CD8-positive, alpha-beta memory T cell (primary cell): ENCODE data around the gene ZNF335. TPM values are rescaled to one million over a fixed set of nuclear protein-coding genes. Genes with fewer than 3 reads are reported as not detected.

Source experiments
- CTCF ChIA-PET: fragments of 350-600 bp; sonication (Branson Sonifier 250); formaldehyde crosslinking; loops from one replicate; lab custom pipeline; 2021; ENCODE audit warnings: antibody characterized with exemption; lab: Charles Lee
- POLR2A ChIA-PET: fragments of 350-600 bp; sonication (Branson Sonifier 250); formaldehyde crosslinking; loops from one replicate; lab custom pipeline; 2021; ENCODE audit warnings: antibody characterized with exemption; lab: Charles Lee
- DNase-seq, 5 donors: peaks; one replicate each; pipeline versions ENCODE4 v3.0.0 to v3.0.0-alpha.2; 2020 to 2022; ENCODE audit warnings: mixed read lengths in 1 of 5
- H3K27ac ChIP-seq: one replicate; pipeline ENCODE4 v1.7.0; 2013; ENCODE audit warnings: low read depth, mild to moderate bottlenecking, low read length, moderate library complexity
- H3K27me3 ChIP-seq: 2 replicates; pipeline ENCODE4 v1.7.0; 2013; ENCODE audit warnings: low read length, mild to moderate bottlenecking; ENCODE audit not compliant: insufficient read depth, poor library complexity, severe bottlenecking
- H3K36me3 ChIP-seq: 2 replicates; pipeline ENCODE4 v1.7.0; 2013; ENCODE audit warnings: mild to moderate bottlenecking, low read length, moderate library complexity; ENCODE audit not compliant: insufficient read depth
- H3K4me1 ChIP-seq: 2 replicates; pipeline ENCODE4 v1.7.0; 2013; ENCODE audit warnings: mild to moderate bottlenecking, low read length, moderate library complexity; ENCODE audit not compliant: insufficient read depth
- H3K4me3 ChIP-seq: 2 replicates; pipeline ENCODE4 v1.7.0; 2013; ENCODE audit warnings: mild to moderate bottlenecking, low read length
- H3K9me3 ChIP-seq: 2 replicates; pipeline ENCODE4 v1.7.0; 2013; ENCODE audit warnings: mild to moderate bottlenecking, low read length
- H3K27ac Mint-ChIP-seq, 8 donors: one replicate each; pipeline ENCODE4 v1.8.0; 2020 to 2021; ENCODE audit warnings: mixed read lengths in 8 of 8, mild to moderate bottlenecking in 6 of 8, inconsistent platforms in 3 of 8, moderate library complexity in 3 of 8
- H3K27me3 Mint-ChIP-seq, 2 donors: one replicate each; pipeline ENCODE4 v1.8.0; 2020 to 2021; ENCODE audit warnings: mixed read lengths in 2 of 2, mild to moderate bottlenecking in 1 of 2, moderate library complexity in 1 of 2
- H3K36me3 Mint-ChIP-seq, 3 donors: one replicate each; pipeline ENCODE4 v1.8.0; 2020 to 2021; ENCODE audit warnings: mixed read lengths in 3 of 3, inconsistent platforms in 1 of 3, mild to moderate bottlenecking in 1 of 3
- H3K4me1 Mint-ChIP-seq, 3 donors: one replicate each; pipeline ENCODE4 v1.8.0; 2020 to 2021; ENCODE audit warnings: mixed read lengths in 3 of 3, inconsistent platforms in 1 of 3, mild to moderate bottlenecking in 1 of 3
- H3K4me3 Mint-ChIP-seq, 7 donors: one replicate each; pipeline ENCODE4 v1.8.0; 2020 to 2021; ENCODE audit warnings: mixed read lengths in 7 of 7, mild to moderate bottlenecking in 6 of 7, moderate library complexity in 4 of 7, inconsistent platforms in 2 of 7
- H3K9me3 Mint-ChIP-seq, 5 donors: one replicate each; pipeline ENCODE4 v1.8.0; 2020 to 2022; ENCODE audit warnings: mixed read lengths in 5 of 5, mild to moderate bottlenecking in 3 of 5, moderate library complexity in 2 of 5, inconsistent platforms in 1 of 5
- polyA plus RNA-seq: library from polyadenylated mRNA; unstranded; fragments of 300-500 nt; fragmentation: Illumina TruSeq; gene quantifications from one replicate; pipeline ENCODE4 v1.2.3, GENCODE V29; 2021
- total RNA-seq, 2 experiments: library from RNA; stranded (reverse); gene quantifications; one replicate each; pipeline ENCODE4 v1.2.3, GENCODE V29; 2021

ZNF335 gene
- total and polyA plus RNA-seq, 3 experiments from 2014 or later = 14.6 to 38.3 (median 37.5) TPM

- H3K27ac ChIP-seq = no peak overlapping the region
- peak overlapping the region; percentile 54 for H3K4me3 ChIP-seq
- peak; percentile 53 to 69 (median 56) for DNase-seq
- H3K27me3 ChIP-seq = peaks cover 48% of the 10 kb centered on the region
- Mint-ChIP-seq H3K27me3 (peaks cover 39 to 80% of the 10 kb centered on the region in 2 donors), H3K4me1 (peaks cover 38 to 53% (median 39%) of the 10 kb centered on the region in 3 donors), H3K9me3 (peaks cover 0 to 5% (median 0%) of the 10 kb centered on the region in 5 donors), H3K27ac (peak overlapping the region in 3 of 8 donors; percentile 9 to 48 (median 47)), H3K36me3 (peaks cover 0 to 2% (median 0%) of the 10 kb centered on the region in 3 donors), H3K4me3 (peak overlapping the region; percentile 21 to 70 (median 54))
- ChIA-PET POLR2A (interaction anchor here (0.9 to 1.3 kb wide), 3 partner anchors 27 to 79 kb away, joined by 3 to 4 read pairs (median 3); partner anchors contain the start of genes PCIF1 and ZNF335), CTCF (interaction anchor here (0.8 to 3.4 kb wide), 30 partner anchors 10 to 364 kb away, joined by 3 to 35 read pairs (median 4); partner anchors contain the start of genes CD40, SLC12A5 and ZNF335)
- H3K36me3 ChIP-seq = no peaks in the 10 kb centered on the region
- no peaks in the 10 kb centered on the region for H3K9me3 ChIP-seq
- peaks cover 39% of the 10 kb centered on the region for H3K4me1 ChIP-seq
Measured at GRCh38 chr20:46013829-46014516, 42.0 kb upstream of the ZNF335 start.

GRCh38 chr20:46013322-46013828 lies 41.4 kb upstream of the ZNF335 start:
- Mint-ChIP-seq H3K4me3 (peak overlapping the region in 4 of 7 donors; percentile 21 to 54 (median 53)), H3K36me3 (peaks cover 0 to 2% (median 0%) of the 10 kb centered on the region in 3 donors), H3K4me1 (peaks cover 42 to 59% (median 43%) of the 10 kb centered on the region in 3 donors), H3K27ac (peak overlapping the region in 5 of 8 donors; percentile 10 to 75 (median 46)), H3K27me3 (peaks cover 41 to 78% of the 10 kb centered on the region in 2 donors), H3K9me3 (peaks cover 0 to 5% (median 0%) of the 10 kb centered on the region in 5 donors)
- Histone ChIP-seq H3K4me1 (peaks cover 45% of the 10 kb centered on the region), H3K27ac (no peak overlapping the region), H3K27me3 (peaks cover 52% of the 10 kb centered on the region), H3K4me3 (peak overlapping the region; percentile 54), H3K9me3 (no peaks in the 10 kb centered on the region), H3K36me3 (no peaks in the 10 kb centered on the region)
- POLR2A ChIA-PET = interaction anchor here (0.9 to 1.3 kb wide), 2 partner anchors 27 to 41 kb away, joined by 3 read pairs; partner anchors contain the start of gene ZNF335
- no peak for DNase-seq
- CTCF ChIA-PET = interaction anchor here (0.9 to 3.4 kb wide), 20 partner anchors 9 to 214 kb away, joined by 3 to 35 read pairs (median 5); partner anchors contain the start of genes CD40, SLC12A5 and ZNF335

GRCh38 chr20:46012921-46013320 lies 40.9 kb upstream of the ZNF335 start:
- H3K27me3 Mint-ChIP-seq = peaks cover 41 to 79% of the 10 kb centered on the region in 2 donors
- peak overlapping the region in 7 of 8 donors; percentile 36 to 75 (median 47) for H3K27ac Mint-ChIP-seq
- peak overlapping the region in 5 of 7 donors; percentile 30 to 65 (median 41) for H3K4me3 Mint-ChIP-seq
- peaks cover 47 to 64% (median 47%) of the 10 kb centered on the region in 3 donors for H3K4me1 Mint-ChIP-seq
- peaks cover 0 to 2% (median 0%) of the 10 kb centered on the region in 3 donors for H3K36me3 Mint-ChIP-seq
- Histone ChIP-seq H3K27me3 (peaks cover 52% of the 10 kb centered on the region), H3K36me3 (no peaks in the 10 kb centered on the region), H3K9me3 (no peaks in the 10 kb centered on the region), H3K4me1 (peaks cover 50% of the 10 kb centered on the region), H3K27ac (no peak overlapping the region), H3K4me3 (no peak overlapping the region)
- no peak for DNase-seq
- POLR2A ChIA-PET = interaction anchor here (1.3 kb wide), 1 partner anchor 26 kb away, joined by 3 read pairs; no protein-coding TSS in a partner anchor
- CTCF ChIA-PET = interaction anchor here (0.9 to 3.4 kb wide), 18 partner anchors 9 to 214 kb away, joined by 3 to 35 read pairs (median 6); partner anchors contain the start of gene ZNF335
- peaks cover 0 to 5% (median 0%) of the 10 kb centered on the region in 5 donors for H3K9me3 Mint-ChIP-seq

GRCh38 chr20:46011631-46012482 lies 39.9 kb upstream of the ZNF335 start:
- H3K4me3 ChIP-seq = no peak overlapping the region
- peak in 2 of 5 donors; percentile 17 to 52 for DNase-seq
- Mint-ChIP-seq H3K27me3 (peaks cover 42 to 75% of the 10 kb centered on the region in 2 donors), H3K9me3 (peaks cover 0 to 5% (median 0%) of the 10 kb centered on the region in 5 donors), H3K4me1 (peaks cover 52 to 71% (median 55%) of the 10 kb centered on the region in 3 donors), H3K27ac (peak overlapping the region in 7 of 8 donors; percentile 46 to 95 (median 77)), H3K36me3 (peaks cover 0 to 2% (median 0%) of the 10 kb centered on the region in 3 donors), H3K4me3 (peak overlapping the region; percentile 25 to 79 (median 52))
- no peak overlapping the region for H3K27ac ChIP-seq
- H3K27me3 ChIP-seq = peaks cover 52% of the 10 kb centered on the region
- H3K9me3 ChIP-seq = no peaks in the 10 kb centered on the region
- no peaks in the 10 kb centered on the region for H3K36me3 ChIP-seq
- peaks cover 55% of the 10 kb centered on the region for H3K4me1 ChIP-seq
- ChIA-PET CTCF (interaction anchor here (0.8 to 3.4 kb wide), 3 partner anchors 7 to 25 kb away, joined by 3 to 26 read pairs (median 21); no protein-coding TSS in a partner anchor), POLR2A (no interaction called here)

- H3K27me3 Mint-ChIP-seq = peaks cover 42 to 70% of the 10 kb centered on the region in 2 donors
- peaks cover 52% of the 10 kb centered on the region for H3K27me3 ChIP-seq
- no peaks in the 10 kb centered on the region for H3K9me3 ChIP-seq
- H3K36me3 ChIP-seq = no peaks in the 10 kb centered on the region
- H3K27ac ChIP-seq = no peak overlapping the region
- ChIA-PET POLR2A (no interaction called here), CTCF (interaction anchor here (0.8 kb wide), 1 partner anchor 23 kb away, joined by 3 read pairs; no protein-coding TSS in a partner anchor)
- H3K4me3 ChIP-seq = peak overlapping the region; percentile 23
- DNase-seq = peak; percentile 46 to 66 (median 59)
- H3K36me3 Mint-ChIP-seq = peaks cover 0 to 2% (median 0%) of the 10 kb centered on the region in 3 donors
- H3K4me3 Mint-ChIP-seq = peak overlapping the region; percentile 49 to 79 (median 69)
- peaks cover 0 to 5% (median 0%) of the 10 kb centered on the region in 5 donors for H3K9me3 Mint-ChIP-seq
- peaks cover 59 to 82% (median 65%) of the 10 kb centered on the region in 3 donors for H3K4me1 Mint-ChIP-seq
- peaks cover 62% of the 10 kb centered on the region for H3K4me1 ChIP-seq
- H3K27ac Mint-ChIP-seq = peak overlapping the region in 7 of 8 donors; percentile 56 to 94 (median 80)
Measured at GRCh38 chr20:46010491-46011391, 38.7 kb upstream of the ZNF335 start.

GRCh38 chr20:46009816-46010215 lies 37.8 kb upstream of the ZNF335 start:
- H3K4me3 Mint-ChIP-seq = peak overlapping the region in 6 of 7 donors; percentile 13 to 57 (median 37)
- Histone ChIP-seq H3K4me1 (peaks cover 71% of the 10 kb centered on the region), H3K4me3 (no peak overlapping the region), H3K27me3 (peaks cover 52% of the 10 kb centered on the region), H3K27ac (no peak overlapping the region), H3K9me3 (no peaks in the 10 kb centered on the region), H3K36me3 (no peaks in the 10 kb centered on the region)
- H3K9me3 Mint-ChIP-seq = peaks cover 0 to 5% (median 0%) of the 10 kb centered on the region in 5 donors
- H3K27ac Mint-ChIP-seq = peak overlapping the region in 6 of 8 donors; percentile 23 to 91 (median 77)
- H3K27me3 Mint-ChIP-seq = peaks cover 43 to 64% of the 10 kb centered on the region in 2 donors
- ChIA-PET POLR2A (interaction anchor here (0.6 kb wide), 1 partner anchor 74 kb away, joined by 3 read pairs; no protein-coding TSS in a partner anchor), CTCF (interaction anchor here (1.8 to 2.6 kb wide), 2 partner anchors 13 to 22 kb away, joined by 7 to 11 read pairs; no protein-coding TSS in a partner anchor)
- H3K36me3 Mint-ChIP-seq = peaks cover 0 to 2% (median 0%) of the 10 kb centered on the region in 3 donors
- no peak for DNase-seq
- H3K4me1 Mint-ChIP-seq = peaks cover 69 to 91% (median 70%) of the 10 kb centered on the region in 3 donors
